Measurements from ENCODE around the gene GCGR.

Gene GCGR

GRCh38 chr17:81812571-81813370 is 8.8 kb downstream of the GCGR start:
- no peak for DNase-seq

DNA sequence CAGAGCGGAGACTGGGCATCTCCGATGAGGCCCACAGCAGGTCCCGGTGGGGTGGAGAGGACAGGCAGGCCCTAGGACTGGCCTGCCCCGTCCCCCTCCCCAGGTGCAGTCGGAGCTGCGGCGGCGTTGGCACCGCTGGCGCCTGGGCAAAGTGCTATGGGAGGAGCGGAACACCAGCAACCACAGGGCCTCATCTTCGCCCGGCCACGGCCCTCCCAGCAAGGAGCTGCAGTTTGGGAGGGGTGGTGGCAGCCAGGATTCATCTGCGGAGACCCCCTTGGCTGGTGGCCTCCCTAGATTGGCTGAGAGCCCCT is 9.4 kb downstream of the GCGR start:
- DNase-seq = no peak

- no peak for DNase-seq
These were observed 10.1 kb downstream of the GCGR start for GRCh38 chr17:81813861-81814683.

DNA sequence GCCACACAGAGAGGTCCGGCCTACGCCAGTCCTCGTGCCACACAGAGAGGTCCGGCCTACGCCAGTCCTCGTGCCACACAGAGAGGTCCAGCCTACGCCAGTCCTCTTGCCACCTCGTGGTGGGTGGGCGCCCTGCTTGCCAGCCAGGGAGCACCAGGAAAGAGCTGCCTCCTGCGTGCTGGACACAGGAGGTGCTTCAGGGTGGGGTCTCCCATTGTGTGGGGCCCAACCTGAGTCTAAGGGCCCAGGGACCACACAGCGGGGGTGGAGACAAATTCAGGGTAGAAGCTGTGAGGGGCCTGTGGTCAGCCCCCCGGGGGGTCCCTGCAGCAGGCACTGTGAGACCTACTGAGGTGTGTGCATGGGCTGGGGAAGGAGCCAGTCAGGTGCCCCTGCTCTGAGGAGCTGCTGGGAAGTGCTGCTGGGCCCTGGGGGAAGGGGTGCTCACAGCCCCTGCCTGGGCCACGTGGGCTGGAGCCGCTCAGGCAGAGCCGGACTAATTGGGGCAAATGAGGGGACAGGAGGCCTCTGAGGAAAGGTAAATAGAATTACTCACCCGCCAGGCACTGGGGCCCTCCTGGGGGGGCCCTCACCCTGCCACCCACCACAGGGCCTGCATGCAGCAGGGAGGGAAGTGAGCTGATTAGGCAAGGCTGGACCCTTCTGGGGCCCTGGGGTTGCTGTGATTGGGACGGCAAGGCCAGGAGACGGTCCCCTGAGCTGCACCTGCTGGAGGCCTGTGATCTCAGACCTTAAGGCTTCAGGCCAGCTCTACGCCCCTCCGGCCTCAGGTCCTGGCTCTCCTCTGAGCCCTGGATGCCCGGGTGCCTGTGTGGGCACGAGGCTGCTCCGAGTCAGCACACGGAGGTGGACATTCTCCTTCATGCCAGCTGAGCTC is 11.0 kb downstream of the GCGR start:
- no peak for DNase-seq

DNA sequence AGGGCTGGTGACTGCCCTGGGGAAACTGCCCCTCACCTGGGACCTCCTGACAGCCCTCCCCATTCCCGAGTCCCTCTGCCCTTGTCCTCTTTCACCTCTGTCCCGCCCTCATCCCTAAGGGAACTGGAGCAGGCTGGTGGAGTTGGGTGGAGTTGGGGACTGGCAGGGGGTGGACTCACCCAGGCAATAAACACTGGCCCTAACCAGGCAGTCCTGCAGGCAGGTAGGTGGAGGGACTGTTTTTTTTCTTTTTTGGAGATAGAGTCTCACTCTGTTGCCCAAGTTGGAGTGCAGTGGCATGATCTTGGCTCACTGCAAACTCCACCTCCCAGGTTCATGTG is 11.7 kb downstream of the GCGR start:
- no peak for DNase-seq

DNA sequence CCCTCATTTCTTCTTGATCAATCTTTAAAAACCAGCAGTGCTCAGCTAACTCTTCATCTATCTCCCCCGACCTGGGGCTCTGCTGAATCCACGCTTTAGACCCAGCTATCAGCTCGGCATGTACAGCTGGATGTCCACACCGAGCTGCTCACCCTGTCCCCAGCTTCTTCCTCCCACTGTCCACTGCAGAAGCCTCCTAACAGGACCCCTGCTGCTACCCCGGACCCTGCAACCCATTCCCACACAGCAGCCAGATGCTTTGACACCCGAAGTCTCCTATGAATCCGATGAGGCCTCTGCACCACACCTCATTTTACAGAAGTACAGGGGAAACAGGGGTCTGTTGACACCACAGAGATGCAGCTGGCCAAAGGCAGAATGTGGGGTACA is 13.8 kb downstream of the GCGR start:
- no peak for DNase-seq

DNA sequence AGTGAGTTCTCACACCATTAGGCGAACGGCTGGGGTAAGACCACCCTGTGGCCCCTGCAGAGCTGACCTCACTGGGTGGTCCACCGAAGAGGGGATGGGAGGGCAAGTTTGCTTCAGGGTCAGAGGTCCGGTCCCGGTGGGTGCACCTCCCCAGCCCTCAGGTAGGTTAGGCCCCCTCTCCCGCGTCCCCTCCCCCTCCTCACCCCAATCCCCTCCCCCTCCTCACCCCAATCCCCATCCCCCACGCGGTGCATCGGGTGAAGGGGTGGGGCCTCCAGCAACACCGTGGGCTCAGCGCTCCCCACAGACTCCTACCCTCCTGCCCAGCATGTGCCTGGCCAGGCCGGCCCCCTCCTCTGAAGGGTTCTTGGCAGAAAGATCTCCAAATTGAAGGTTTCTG is 15.8 kb downstream of the GCGR start:
- DNase-seq = no peak

GRCh38 chr17:81821147-81821546 is 17.2 kb downstream of the GCGR start:
- DNase-seq = no peak

- no peak for DNase-seq
These were observed 17.8 kb downstream of the GCGR start for GRCh38 chr17:81821603-81822311.

DNA sequence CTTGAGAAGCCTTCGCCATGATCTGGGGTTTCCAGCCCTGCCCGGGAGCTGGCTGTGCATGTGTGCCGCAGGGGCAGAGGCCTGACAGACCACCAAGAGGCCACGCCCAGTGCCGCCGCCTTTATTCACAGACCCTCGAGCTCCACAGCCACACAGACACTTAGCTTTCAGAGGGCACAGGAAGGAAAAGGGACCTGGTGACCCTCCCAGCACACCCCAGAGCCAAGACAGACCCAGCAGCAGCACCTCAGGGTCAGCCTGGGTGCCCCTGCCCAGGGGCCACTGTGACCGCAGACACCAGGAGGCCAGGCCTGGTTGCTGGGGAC is 18.3 kb downstream of the GCGR start:
- no peak for DNase-seq

- no peak for DNase-seq
These were observed 19.3 kb downstream of the GCGR start for GRCh38 chr17:81822996-81823819.

DNA sequence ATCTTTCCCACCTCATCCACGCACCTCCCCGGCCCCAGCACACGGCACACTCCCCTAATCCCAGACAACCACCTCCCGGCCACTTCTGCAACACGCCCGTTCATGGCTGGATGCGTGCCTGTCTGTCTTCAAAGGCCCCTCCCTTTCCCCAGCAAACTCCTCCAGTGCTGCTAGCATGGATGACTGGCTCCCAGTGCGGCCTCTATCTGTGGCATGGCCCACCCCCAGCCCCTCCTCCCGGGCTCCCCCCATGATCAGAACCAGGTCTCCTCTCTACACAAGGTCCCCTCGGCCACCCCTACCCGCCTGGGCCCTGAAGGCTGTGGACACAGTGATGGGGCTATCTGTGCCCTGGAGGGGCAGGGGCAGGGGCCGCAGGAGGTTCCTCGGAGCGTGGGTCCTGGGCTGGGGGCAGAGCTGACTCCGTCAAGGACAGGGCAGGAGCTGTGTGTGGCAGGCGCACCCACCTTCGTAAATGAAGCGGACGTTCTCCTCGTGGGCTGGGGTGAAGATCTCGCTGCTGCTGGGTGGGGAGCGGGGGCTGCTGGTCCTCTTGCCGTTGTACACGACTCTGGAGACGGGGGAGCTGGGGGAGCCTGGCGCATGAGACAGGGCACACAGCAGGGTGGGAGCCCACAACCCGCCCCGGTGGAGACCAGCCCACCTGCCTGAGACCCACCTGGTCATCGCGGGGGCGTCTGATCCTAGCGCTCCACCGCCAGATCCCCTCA is 20.0 kb downstream of the GCGR start:
- DNase-seq = no peak

DNA sequence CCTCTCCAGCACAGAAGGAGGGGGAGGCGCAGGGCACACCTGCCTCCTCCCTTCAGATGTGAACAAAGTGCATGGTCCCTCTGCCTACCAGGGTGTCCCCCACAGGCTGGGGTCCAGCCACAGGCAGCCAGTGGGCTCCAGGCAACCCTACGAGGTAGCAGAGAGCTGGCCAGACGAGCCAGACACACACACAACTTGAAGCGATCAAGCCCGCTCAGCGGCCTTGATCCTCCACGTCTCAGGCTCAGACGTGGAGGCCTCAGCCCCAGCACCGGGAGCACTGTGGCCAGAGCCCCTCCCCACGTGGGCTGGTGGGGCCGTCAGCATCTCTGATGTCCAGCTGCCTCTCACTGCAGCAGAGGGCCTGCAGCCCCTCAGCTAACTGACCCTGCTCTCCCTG is 20.6 kb downstream of the GCGR start:
- DNase-seq = no peak

DNA sequence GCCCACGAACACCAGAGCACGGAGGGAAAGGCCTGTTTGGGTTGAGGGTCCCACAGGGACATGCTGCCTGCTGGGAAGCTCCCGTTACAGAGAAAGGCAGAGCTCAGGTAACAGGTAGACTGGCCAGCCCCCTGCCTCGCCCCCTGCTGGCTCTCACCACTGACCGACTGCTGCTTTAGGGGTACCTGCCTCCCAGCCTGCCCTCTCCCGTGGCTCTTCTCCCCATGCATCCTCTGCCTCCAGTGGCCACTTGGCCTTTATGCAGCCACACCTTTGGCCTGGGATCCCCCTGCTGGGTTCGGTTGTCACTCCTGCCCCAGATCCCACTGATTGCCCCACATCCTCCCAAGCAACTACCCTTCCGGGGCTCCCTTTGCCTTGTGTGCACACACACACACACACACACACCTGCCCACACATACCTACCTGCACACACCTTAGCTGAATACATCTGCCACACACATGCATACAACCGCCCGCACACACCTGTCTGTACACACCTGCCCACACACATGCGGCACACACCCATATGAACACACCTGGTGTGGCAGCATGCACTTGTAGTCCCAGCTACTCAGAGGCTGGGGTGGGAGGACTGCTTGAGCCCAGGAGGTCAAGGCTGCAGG is 22.0 kb downstream of the GCGR start:
- DNase-seq = no peak

DNA sequence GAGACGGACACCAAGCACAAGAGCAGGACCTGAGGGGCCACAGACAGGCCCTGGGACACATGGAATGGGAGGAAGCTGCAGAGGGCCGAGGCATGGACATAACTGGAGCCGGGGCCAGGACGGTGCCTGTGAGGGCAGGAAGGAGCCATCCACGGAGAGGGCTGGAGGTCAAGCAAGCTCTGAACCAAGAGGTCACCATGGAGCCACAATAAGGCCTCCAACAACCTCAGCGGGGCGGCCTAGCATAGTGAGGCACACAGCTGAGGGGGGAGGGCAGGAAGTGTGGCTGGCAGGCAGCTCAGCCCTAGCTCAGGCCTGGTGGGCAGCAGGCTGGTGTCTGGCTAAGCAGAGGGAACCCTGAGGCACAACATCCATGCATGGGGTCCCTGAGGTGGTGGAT is 24.7 kb downstream of the GCGR start:
- no peak for DNase-seq

GRCh38 chr17:81829858-81830257 is 25.9 kb downstream of the GCGR start:
- no peak for DNase-seq

GRCh38 chr17:81831563-81831956 is 27.6 kb downstream of the GCGR start:
- DNase-seq = no peak

GRCh38 chr17:81831957-81832607 is 28.1 kb downstream of the GCGR start:
- DNase-seq = no peak

DNA sequence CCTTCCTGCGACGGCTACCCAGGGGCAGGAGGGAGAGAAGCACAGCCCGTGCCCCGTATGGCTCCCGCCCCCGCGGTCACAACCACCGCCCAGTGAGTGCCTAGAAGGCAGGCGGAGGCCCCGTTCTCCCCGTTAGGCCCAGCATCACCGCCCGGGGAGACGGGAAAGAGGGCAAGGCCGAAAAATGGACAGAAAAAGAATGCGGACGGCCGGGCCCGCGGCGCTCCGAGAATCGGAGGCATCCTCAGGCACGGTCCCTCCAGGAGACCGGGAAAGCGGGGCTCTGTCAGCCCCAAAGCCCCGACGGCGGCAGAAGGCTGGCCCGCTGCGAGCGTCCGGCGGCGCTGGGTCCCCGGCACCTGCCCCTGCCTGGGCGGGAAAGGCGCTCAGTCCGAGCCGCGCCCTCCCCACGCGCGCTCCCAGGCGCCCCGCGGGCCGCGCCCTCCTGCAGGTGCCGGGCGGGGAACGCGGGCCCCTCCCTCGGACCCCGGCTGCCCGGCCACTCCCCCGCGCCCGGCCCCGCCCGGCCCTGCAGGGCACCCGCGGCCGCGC is 28.7 kb downstream of the GCGR start:
- no peak for DNase-seq
